Suppressor macrophage treated with lipopolysaccharide for 4 hours (primary cell): ENCODE results near the gene CTBP2.
A peak's percentile ranks its signal among the peaks of the same experiment; 100 is the strongest.

Experiments used
- DNase-seq: peaks from one replicate; pipeline ENCODE4 v3.0.0-alpha.2; 2020

The CTBP2 gene

GRCh38 chr10:125003146-125003900, 157.0 kb downstream of the CTBP2 start:
- no peak for DNase-seq

GRCh38 chr10:125002423-125003145, 157.8 kb downstream of the CTBP2 start:
- no peak for DNase-seq

- DNase-seq: no peak
Observed at GRCh38 chr10:125002047-125002422, 158.3 kb downstream of the CTBP2 start.

GRCh38 chr10:125001313-125002046, 158.9 kb downstream of the CTBP2 start:
- DNase-seq: no peak

- no peak for DNase-seq
Observed at GRCh38 chr10:125000366-125001312, 159.7 kb downstream of the CTBP2 start.

- DNase-seq: no peak
Observed at GRCh38 chr10:124999433-125000365, 160.7 kb downstream of the CTBP2 start.

GRCh38 chr10:124998624-124999291, 161.6 kb downstream of the CTBP2 start:
- DNase-seq: no peak

- no peak for DNase-seq
Observed at GRCh38 chr10:124997771-124998623, 162.4 kb downstream of the CTBP2 start.

- no peak for DNase-seq
Observed at GRCh38 chr10:124997306-124997705, 163.1 kb downstream of the CTBP2 start.

- no peak for DNase-seq
Observed at GRCh38 chr10:124996854-124997215, 163.5 kb downstream of the CTBP2 start.

- no peak for DNase-seq
Observed at GRCh38 chr10:124996127-124996853, 164.1 kb downstream of the CTBP2 start.

GRCh38 chr10:124995605-124996004, 164.8 kb downstream of the CTBP2 start:
- DNase-seq: no peak

GRCh38 chr10:124994573-124995473, 165.5 kb downstream of the CTBP2 start:
- DNase-seq: no peak

- DNase-seq: no peak
Observed at GRCh38 chr10:124993736-124994451, 166.5 kb downstream of the CTBP2 start.

GRCh38 chr10:124993345-124993708, 167.0 kb downstream of the CTBP2 start:
- no peak for DNase-seq

GRCh38 chr10:124992462-124993344, 167.7 kb downstream of the CTBP2 start:
- DNase-seq: peak; percentile 56
